ENCODE data around the gene SLC22A3.

DNA sequence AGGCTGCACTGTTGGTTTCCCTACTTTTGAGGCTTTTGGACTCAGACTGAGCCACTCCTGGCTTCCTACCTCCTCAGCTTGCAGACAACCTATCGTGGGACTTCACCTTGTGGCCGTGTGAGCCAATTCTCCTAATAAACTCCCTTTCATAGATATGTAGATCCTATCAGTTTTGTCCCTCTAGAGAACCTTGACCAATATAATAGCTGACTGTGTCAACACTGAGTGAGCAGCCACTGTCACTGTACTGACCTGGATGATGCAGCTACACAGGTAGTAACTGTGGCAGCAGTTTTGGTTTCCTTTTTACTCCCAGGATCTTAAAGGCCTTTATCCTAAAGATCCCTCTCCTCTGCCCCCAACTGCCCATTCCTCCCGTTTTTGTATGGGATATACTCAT is 70.2 kb downstream of the SLC22A3 start:
- no peak for TF ChIP-seq ZFX (IDR thresholded peaks at IDR 0.05)
- no peak for TF ChIP-seq CTCF (conservative IDR thresholded peaks at IDR 0.05)
